Stomach (tissue), 4 donors: ENCODE results near the gene PANX1.

ENCODE experiments used
- POLR2A ChIP-seq, 4 donors: fragments of 450-650 bp; IDR thresholded peaks; one replicate each; pipeline ENCODE4 v1.6.1; 2016; ENCODE audit warnings: antibody characterized with exemption in 4 of 4, control low read depth in 2 of 4, mild to moderate bottlenecking in 1 of 4, moderate library complexity in 1 of 4
- TF ChIP-seq, protein P1 (sequence below), 7 experiments: fragments of 450-650 bp in 4 of 7; fragments of 200-600 bp in 3 of 7; sonication (generic) in 3 of 7; IDR thresholded peaks; one replicate each; pipeline ENCODE4 v1.5.1; 2016 to 2019; ENCODE audit warnings: antibody characterized with exemption in 7 of 7, control low read depth in 2 of 7, mild to moderate bottlenecking in 1 of 7

DNA sequence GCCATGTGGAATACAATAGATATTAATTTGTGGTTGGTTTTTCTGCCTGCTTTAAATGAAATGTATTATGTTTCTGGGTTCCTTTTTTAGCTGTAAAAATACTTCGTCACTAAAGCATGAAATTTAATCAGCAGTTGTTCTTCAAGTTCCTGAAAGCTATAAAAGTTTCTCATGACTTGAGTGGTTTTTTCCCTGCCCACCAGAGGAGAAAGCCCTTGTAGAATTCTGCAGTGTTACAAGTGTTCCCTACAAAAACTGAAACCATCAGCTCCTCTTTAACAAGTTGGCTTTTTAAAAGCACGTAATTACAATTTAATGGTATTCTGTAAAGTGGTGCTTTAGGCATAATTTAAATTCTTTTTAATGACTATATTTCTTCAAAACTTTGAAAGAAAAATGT lies 56.2 kb downstream of the PANX1 start:
- TF ChIP-seq, protein P1, sequence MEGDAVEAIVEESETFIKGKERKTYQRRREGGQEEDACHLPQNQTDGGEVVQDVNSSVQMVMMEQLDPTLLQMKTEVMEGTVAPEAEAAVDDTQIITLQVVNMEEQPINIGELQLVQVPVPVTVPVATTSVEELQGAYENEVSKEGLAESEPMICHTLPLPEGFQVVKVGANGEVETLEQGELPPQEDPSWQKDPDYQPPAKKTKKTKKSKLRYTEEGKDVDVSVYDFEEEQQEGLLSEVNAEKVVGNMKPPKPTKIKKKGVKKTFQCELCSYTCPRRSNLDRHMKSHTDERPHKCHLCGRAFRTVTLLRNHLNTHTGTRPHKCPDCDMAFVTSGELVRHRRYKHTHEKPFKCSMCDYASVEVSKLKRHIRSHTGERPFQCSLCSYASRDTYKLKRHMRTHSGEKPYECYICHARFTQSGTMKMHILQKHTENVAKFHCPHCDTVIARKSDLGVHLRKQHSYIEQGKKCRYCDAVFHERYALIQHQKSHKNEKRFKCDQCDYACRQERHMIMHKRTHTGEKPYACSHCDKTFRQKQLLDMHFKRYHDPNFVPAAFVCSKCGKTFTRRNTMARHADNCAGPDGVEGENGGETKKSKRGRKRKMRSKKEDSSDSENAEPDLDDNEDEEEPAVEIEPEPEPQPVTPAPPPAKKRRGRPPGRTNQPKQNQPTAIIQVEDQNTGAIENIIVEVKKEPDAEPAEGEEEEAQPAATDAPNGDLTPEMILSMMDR (IDR thresholded peaks at IDR 0.05) = no peak
- TF ChIP-seq POLR2A (IDR thresholded peaks at IDR 0.05) = no peak
